ENCODE data around the gene BCKDHA.

BCKDHA gene

GRCh38 chr19:41447732-41448332 lies 50.2 kb downstream of the BCKDHA start:
- no peak for DNase-seq

GRCh38 chr19:41449079-41449864 lies 51.7 kb downstream of the BCKDHA start:
- DNase-seq: peak; percentile 76 to 83 (median 79)

- no peak for DNase-seq
These were observed 52.2 kb downstream of the BCKDHA start for GRCh38 chr19:41449865-41450178.

GRCh38 chr19:41452584-41453275 lies 55.1 kb downstream of the BCKDHA start:
- DNase-seq: no peak

- no peak for DNase-seq
These were observed 58.3 kb downstream of the BCKDHA start for GRCh38 chr19:41455936-41456335.

- DNase-seq: no peak
These were observed 58.8 kb downstream of the BCKDHA start for GRCh38 chr19:41456342-41456918.

- no peak for DNase-seq
These were observed 59.6 kb downstream of the BCKDHA start for GRCh38 chr19:41457241-41457640.

GRCh38 chr19:41462497-41462896 lies 64.9 kb downstream of the BCKDHA start:
- DNase-seq: no peak

- DNase-seq: peak in 3 of 4 experiments; percentile 7 to 44 (median 17)
These were observed 65.9 kb downstream of the BCKDHA start for GRCh38 chr19:41463257-41464256.

Data from suppressor macrophage (primary cell).